Effector memory CD8-positive, alpha-beta T cell (primary cell): ENCODE results near the gene DBF4B.
A peak's percentile ranks its signal among the peaks of the same experiment; 100 is the strongest.

Experiments
- ATAC-seq: fragments of 150-1000 bp; cut with Tn5 transposase; replicated peaks from 2 replicates; pipeline ENCODE4 v1.10.0; 2021; ENCODE audit warnings: mild to moderate bottlenecking, moderate library complexity
- DNase-seq, 3 experiments: peaks; one replicate each; pipeline ENCODE4 v3.0.0; 2021
- H3K27ac Mint-ChIP-seq, 2 donors: one replicate each; pipeline ENCODE4 v1.8.0; 2022; ENCODE audit warnings: mild to moderate bottlenecking in 2 of 2, mixed read lengths in 2 of 2, moderate library complexity in 2 of 2
- H3K27me3 Mint-ChIP-seq, 2 donors: one replicate each; pipeline ENCODE4 v1.8.0; 2022; ENCODE audit warnings: mixed read lengths in 2 of 2
- H3K36me3 Mint-ChIP-seq: one replicate; pipeline ENCODE4 v1.8.0; 2022; ENCODE audit warnings: mild to moderate bottlenecking, moderate library complexity, mixed read lengths; ENCODE audit not compliant: insufficient read depth
- H3K4me1 Mint-ChIP-seq, 2 donors: one replicate each; pipeline ENCODE4 v1.8.0; 2022; ENCODE audit warnings: low read depth in 2 of 2, mixed read lengths in 2 of 2
- H3K4me3 Mint-ChIP-seq, 2 donors: one replicate each; pipeline ENCODE4 v1.8.0; 2022; ENCODE audit warnings: mild to moderate bottlenecking in 2 of 2, mixed read lengths in 2 of 2, moderate library complexity in 2 of 2
- H3K9me3 Mint-ChIP-seq, 2 donors: one replicate each; pipeline ENCODE4 v1.8.0; 2022; ENCODE audit warnings: mixed read lengths in 2 of 2

DBF4B gene

GRCh38 chr17:44770166-44770925 is 61.9 kb downstream of the DBF4B start:
- Mint-ChIP-seq H3K4me3 (no peak overlapping the region), H3K27me3 (peaks cover 12 to 61% of the 10 kb centered on the region in 2 donors), H3K4me1 (peaks cover 3 to 4% of the 10 kb centered on the region in 2 donors), H3K9me3 (no peaks in the 10 kb centered on the region), H3K36me3 (no peaks in the 10 kb centered on the region), H3K27ac (no peak overlapping the region)
- no peak for DNase-seq
- ATAC-seq, result no peak

- Mint-ChIP-seq H3K36me3 (no peaks in the 10 kb centered on the region), H3K4me1 (peaks cover 8 to 12% of the 10 kb centered on the region in 2 donors), H3K27me3 (peaks cover 0 to 52% of the 10 kb centered on the region in 2 donors), H3K9me3 (no peaks in the 10 kb centered on the region), H3K27ac (no peak overlapping the region), H3K4me3 (no peak overlapping the region)
- no peak for ATAC-seq
- no peak for DNase-seq
Measured at GRCh38 chr17:44772308-44773045, 64.0 kb downstream of the DBF4B start.

GRCh38 chr17:44773140-44773539 is 64.7 kb downstream of the DBF4B start:
- no peak overlapping the region for H3K4me3 Mint-ChIP-seq
- H3K36me3 Mint-ChIP-seq, result no peaks in the 10 kb centered on the region
- H3K4me1 Mint-ChIP-seq, result peaks cover 8 to 12% of the 10 kb centered on the region in 2 donors
- H3K9me3 Mint-ChIP-seq, result no peaks in the 10 kb centered on the region
- ATAC-seq (no peak), DNase-seq (no peak)
- no peak overlapping the region for H3K27ac Mint-ChIP-seq
- peaks cover 0 to 49% of the 10 kb centered on the region in 2 donors for H3K27me3 Mint-ChIP-seq

- Mint-ChIP-seq H3K4me3 (peak overlapping the region; percentile 90 to 91), H3K9me3 (no peaks in the 10 kb centered on the region), H3K27me3 (peaks cover 0 to 40% of the 10 kb centered on the region in 2 donors), H3K27ac (peak overlapping the region in 1 of 2 donors; percentile 69), H3K36me3 (no peaks in the 10 kb centered on the region), H3K4me1 (peaks cover 12 to 19% of the 10 kb centered on the region in 2 donors)
- ATAC-seq, result peak; percentile 51
- DNase-seq, result peak; percentile 87 to 93 (median 88)
Measured at GRCh38 chr17:44774271-44775135, 66.0 kb downstream of the DBF4B start.

- H3K9me3 Mint-ChIP-seq, result no peaks in the 10 kb centered on the region
- H3K27me3 Mint-ChIP-seq, result peaks cover 0 to 44% of the 10 kb centered on the region in 2 donors
- H3K4me1 Mint-ChIP-seq, result peaks cover 14 to 19% of the 10 kb centered on the region in 2 donors
- H3K4me3 Mint-ChIP-seq, result peak overlapping the region; percentile 90 to 91
- ATAC-seq (peak; percentile 92), DNase-seq (peak; percentile 93 to 97 (median 95))
- H3K36me3 Mint-ChIP-seq, result no peaks in the 10 kb centered on the region
- H3K27ac Mint-ChIP-seq, result peak overlapping the region in 1 of 2 donors; percentile 69
Measured at GRCh38 chr17:44775136-44775837, 66.8 kb downstream of the DBF4B start.

GRCh38 chr17:44775838-44776621 is 67.6 kb downstream of the DBF4B start:
- Mint-ChIP-seq H3K4me1 (peaks cover 14 to 19% of the 10 kb centered on the region in 2 donors), H3K9me3 (no peaks in the 10 kb centered on the region), H3K4me3 (peak overlapping the region; percentile 90 to 91), H3K36me3 (no peaks in the 10 kb centered on the region), H3K27me3 (peaks cover 0 to 39% of the 10 kb centered on the region in 2 donors), H3K27ac (no peak overlapping the region)
- ATAC-seq, result peak; percentile 7
- peak in 1 of 3 experiments; percentile 27 for DNase-seq

- Mint-ChIP-seq H3K9me3 (no peaks in the 10 kb centered on the region), H3K4me3 (peak overlapping the region; percentile 90 to 91), H3K36me3 (no peaks in the 10 kb centered on the region), H3K27ac (no peak overlapping the region), H3K27me3 (peaks cover 0 to 34% of the 10 kb centered on the region in 2 donors), H3K4me1 (peaks cover 14 to 19% of the 10 kb centered on the region in 2 donors)
- no peak for ATAC-seq
- DNase-seq, result no peak
Measured at GRCh38 chr17:44776628-44777393, 68.3 kb downstream of the DBF4B start.

- H3K4me1 Mint-ChIP-seq, result peaks cover 14 to 19% of the 10 kb centered on the region in 2 donors
- peak overlapping the region in 1 of 2 donors; percentile 25 for H3K4me3 Mint-ChIP-seq
- H3K27me3 Mint-ChIP-seq, result peaks cover 0 to 30% of the 10 kb centered on the region in 2 donors
- no peaks in the 10 kb centered on the region for H3K36me3 Mint-ChIP-seq
- no peak overlapping the region for H3K27ac Mint-ChIP-seq
- no peaks in the 10 kb centered on the region for H3K9me3 Mint-ChIP-seq
- ATAC-seq (no peak), DNase-seq (no peak)
Measured at GRCh38 chr17:44777394-44778348, 69.2 kb downstream of the DBF4B start.

GRCh38 chr17:44778656-44779210 is 70.3 kb downstream of the DBF4B start:
- H3K4me1 Mint-ChIP-seq, result peaks cover 14 to 19% of the 10 kb centered on the region in 2 donors
- H3K9me3 Mint-ChIP-seq, result no peaks in the 10 kb centered on the region
- peaks cover 0 to 23% of the 10 kb centered on the region in 2 donors for H3K27me3 Mint-ChIP-seq
- ATAC-seq (no peak), DNase-seq (no peak)
- no peak overlapping the region for H3K27ac Mint-ChIP-seq
- no peaks in the 10 kb centered on the region for H3K36me3 Mint-ChIP-seq
- peak overlapping the region; percentile 62 to 72 for H3K4me3 Mint-ChIP-seq

GRCh38 chr17:44779211-44780025 is 71.0 kb downstream of the DBF4B start:
- peak; percentile 23 for ATAC-seq
- Mint-ChIP-seq H3K27ac (peak overlapping the region in 1 of 2 donors; percentile 28), H3K27me3 (peaks cover 0 to 22% of the 10 kb centered on the region in 2 donors), H3K4me1 (peaks cover 14 to 19% of the 10 kb centered on the region in 2 donors), H3K9me3 (no peaks in the 10 kb centered on the region), H3K36me3 (no peaks in the 10 kb centered on the region), H3K4me3 (peak overlapping the region; percentile 62 to 72)
- peak; percentile 77 to 82 (median 80) for DNase-seq
